Raji (cell line): Measurements from ENCODE around the gene ZNF200.

Experiments used
- POLR2A ChIP-seq: IDR thresholded peaks from 2 replicates; pipeline ENCODE4 v1.6.1; 2011; ENCODE audit warnings: low read depth, low read length, control low read depth; ENCODE audit not compliant: insufficient read depth

The ZNF200 gene

GRCh38 chr16:3259836-3260235, 24.9 kb upstream of the ZNF200 start:
- TF ChIP-seq POLR2A: no peak

GRCh38 chr16:3256866-3257465, 22.0 kb upstream of the ZNF200 start:
- no peak for TF ChIP-seq POLR2A

- TF ChIP-seq POLR2A: no peak
Measured at GRCh38 chr16:3256146-3256865, 21.3 kb upstream of the ZNF200 start, which contains the start of gene MEFV. MEFV (minus strand) TSS chr16:3256633; CDS start chr16:3256587, 46 bp downstream.

- no peak for TF ChIP-seq POLR2A
Measured at GRCh38 chr16:3254309-3254708, 19.4 kb upstream of the ZNF200 start.

- TF ChIP-seq POLR2A: no peak
Measured at GRCh38 chr16:3252967-3253366, 18.0 kb upstream of the ZNF200 start.

GRCh38 chr16:3249451-3249850, 14.5 kb upstream of the ZNF200 start:
- no peak for TF ChIP-seq POLR2A

GRCh38 chr16:3249020-3249419, 14.1 kb upstream of the ZNF200 start:
- TF ChIP-seq POLR2A: no peak

GRCh38 chr16:3248596-3248995, 13.6 kb upstream of the ZNF200 start:
- no peak for TF ChIP-seq POLR2A

- TF ChIP-seq POLR2A: no peak
Measured at GRCh38 chr16:3246876-3247275, 11.9 kb upstream of the ZNF200 start.

GRCh38 chr16:3246002-3246401, 11.0 kb upstream of the ZNF200 start:
- TF ChIP-seq POLR2A: no peak

- no peak for TF ChIP-seq POLR2A
Measured at GRCh38 chr16:3243882-3244281, 8.9 kb upstream of the ZNF200 start.

- TF ChIP-seq POLR2A: no peak
Measured at GRCh38 chr16:3242709-3243108, 7.8 kb upstream of the ZNF200 start.

- no peak for TF ChIP-seq POLR2A
Measured at GRCh38 chr16:3241761-3242160, 6.8 kb upstream of the ZNF200 start.

GRCh38 chr16:3235856-3236669, 1.1 kb upstream of the ZNF200 start:
- TF ChIP-seq POLR2A: no peak

GRCh38 chr16:3234543-3234856, 458 bp downstream of the ZNF200 start:
- no peak for TF ChIP-seq POLR2A

GRCh38 chr16:3223913-3224515, 10.9 kb downstream of the ZNF200 start:
- no peak for TF ChIP-seq POLR2A
